ENCODE results near the gene LRP1. TPM values are rescaled to one million over a fixed set of nuclear protein-coding genes. Genes with fewer than 3 reads are reported as not detected.

LRP1 gene
- total and polyA plus RNA-seq, 2 experiments from 2014 or later, result 26.6 to 145 TPM

DNA sequence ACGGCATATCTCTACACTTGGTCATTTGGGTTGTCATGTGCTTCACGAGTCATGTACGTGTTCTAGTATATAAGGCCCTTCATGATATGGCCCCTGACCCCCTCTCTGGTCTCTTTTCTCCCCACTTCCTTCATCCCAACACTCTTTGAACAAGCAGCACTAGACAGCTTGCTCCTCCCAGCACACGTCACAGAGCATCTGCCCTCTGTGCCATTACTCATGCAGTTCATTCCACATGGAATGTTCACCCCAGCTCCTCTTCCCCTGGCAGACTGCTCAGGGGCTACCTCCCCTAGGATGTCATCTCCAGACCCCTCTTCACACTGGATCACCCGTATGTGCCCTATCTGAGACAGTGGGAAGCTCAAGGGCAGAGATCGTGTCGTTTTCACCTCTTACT, 33.2 kb downstream of the LRP1 start:
- Mint-ChIP-seq H3K27ac (no peak overlapping the region), H3K36me3 (ENCODE audit: low read depth) (peaks cover 93% of the 10 kb centered on the region), H3K9me3 (no peaks in the 10 kb centered on the region; the same call in 2 of the 3 replicates), H3K27me3 (ENCODE audit: insufficient read depth, low read depth, poor library complexity) (peaks cover 15% of the 10 kb centered on the region), H3K4me1 (no peaks in the 10 kb centered on the region), H3K4me3 (no peak overlapping the region)
- no peak for DNase-seq (ENCODE audit: low spot score)
- no peak overlapping the region for H3K4me2 ChIP-seq
- H3K27ac ChIP-seq (ENCODE audit: low read depth), result no peak overlapping the region
- H3K79me2 ChIP-seq (replicated peaks; ENCODE audit: insufficient read depth), result no peaks in the 10 kb centered on the region
- TF ChIP-seq ZNF114 (CRISPR knock-in tag; IDR thresholded peaks at IDR 0.05) (no peak), NANOG (IDR thresholded peaks at IDR 0.05; ENCODE audit: borderline replicate concordance) (no peak), EZH2phosphoT487 (IDR thresholded peaks at IDR 0.05; ENCODE audit: unreplicated experiment) (no peak), EZH2 (IDR thresholded peaks at IDR 0.05; ENCODE audit: low read depth, unreplicated experiment) (no peak), ETS1 (IDR thresholded peaks at IDR 0.05) (no peak), ZNF331 (CRISPR knock-in tag; IDR thresholded peaks at IDR 0.05; ENCODE audit: low read depth) (no peak), JUNB (IDR thresholded peaks at IDR 0.05; ENCODE audit: unreplicated experiment) (no peak), REST (IDR thresholded peaks at IDR 0.05; ENCODE audit: unreplicated experiment) (no peak), CREB1 (CRISPR knock-in tag; IDR thresholded peaks at IDR 0.05; ENCODE audit: low read depth) (no peak)
- TF ChIP-seq, protein P1, sequence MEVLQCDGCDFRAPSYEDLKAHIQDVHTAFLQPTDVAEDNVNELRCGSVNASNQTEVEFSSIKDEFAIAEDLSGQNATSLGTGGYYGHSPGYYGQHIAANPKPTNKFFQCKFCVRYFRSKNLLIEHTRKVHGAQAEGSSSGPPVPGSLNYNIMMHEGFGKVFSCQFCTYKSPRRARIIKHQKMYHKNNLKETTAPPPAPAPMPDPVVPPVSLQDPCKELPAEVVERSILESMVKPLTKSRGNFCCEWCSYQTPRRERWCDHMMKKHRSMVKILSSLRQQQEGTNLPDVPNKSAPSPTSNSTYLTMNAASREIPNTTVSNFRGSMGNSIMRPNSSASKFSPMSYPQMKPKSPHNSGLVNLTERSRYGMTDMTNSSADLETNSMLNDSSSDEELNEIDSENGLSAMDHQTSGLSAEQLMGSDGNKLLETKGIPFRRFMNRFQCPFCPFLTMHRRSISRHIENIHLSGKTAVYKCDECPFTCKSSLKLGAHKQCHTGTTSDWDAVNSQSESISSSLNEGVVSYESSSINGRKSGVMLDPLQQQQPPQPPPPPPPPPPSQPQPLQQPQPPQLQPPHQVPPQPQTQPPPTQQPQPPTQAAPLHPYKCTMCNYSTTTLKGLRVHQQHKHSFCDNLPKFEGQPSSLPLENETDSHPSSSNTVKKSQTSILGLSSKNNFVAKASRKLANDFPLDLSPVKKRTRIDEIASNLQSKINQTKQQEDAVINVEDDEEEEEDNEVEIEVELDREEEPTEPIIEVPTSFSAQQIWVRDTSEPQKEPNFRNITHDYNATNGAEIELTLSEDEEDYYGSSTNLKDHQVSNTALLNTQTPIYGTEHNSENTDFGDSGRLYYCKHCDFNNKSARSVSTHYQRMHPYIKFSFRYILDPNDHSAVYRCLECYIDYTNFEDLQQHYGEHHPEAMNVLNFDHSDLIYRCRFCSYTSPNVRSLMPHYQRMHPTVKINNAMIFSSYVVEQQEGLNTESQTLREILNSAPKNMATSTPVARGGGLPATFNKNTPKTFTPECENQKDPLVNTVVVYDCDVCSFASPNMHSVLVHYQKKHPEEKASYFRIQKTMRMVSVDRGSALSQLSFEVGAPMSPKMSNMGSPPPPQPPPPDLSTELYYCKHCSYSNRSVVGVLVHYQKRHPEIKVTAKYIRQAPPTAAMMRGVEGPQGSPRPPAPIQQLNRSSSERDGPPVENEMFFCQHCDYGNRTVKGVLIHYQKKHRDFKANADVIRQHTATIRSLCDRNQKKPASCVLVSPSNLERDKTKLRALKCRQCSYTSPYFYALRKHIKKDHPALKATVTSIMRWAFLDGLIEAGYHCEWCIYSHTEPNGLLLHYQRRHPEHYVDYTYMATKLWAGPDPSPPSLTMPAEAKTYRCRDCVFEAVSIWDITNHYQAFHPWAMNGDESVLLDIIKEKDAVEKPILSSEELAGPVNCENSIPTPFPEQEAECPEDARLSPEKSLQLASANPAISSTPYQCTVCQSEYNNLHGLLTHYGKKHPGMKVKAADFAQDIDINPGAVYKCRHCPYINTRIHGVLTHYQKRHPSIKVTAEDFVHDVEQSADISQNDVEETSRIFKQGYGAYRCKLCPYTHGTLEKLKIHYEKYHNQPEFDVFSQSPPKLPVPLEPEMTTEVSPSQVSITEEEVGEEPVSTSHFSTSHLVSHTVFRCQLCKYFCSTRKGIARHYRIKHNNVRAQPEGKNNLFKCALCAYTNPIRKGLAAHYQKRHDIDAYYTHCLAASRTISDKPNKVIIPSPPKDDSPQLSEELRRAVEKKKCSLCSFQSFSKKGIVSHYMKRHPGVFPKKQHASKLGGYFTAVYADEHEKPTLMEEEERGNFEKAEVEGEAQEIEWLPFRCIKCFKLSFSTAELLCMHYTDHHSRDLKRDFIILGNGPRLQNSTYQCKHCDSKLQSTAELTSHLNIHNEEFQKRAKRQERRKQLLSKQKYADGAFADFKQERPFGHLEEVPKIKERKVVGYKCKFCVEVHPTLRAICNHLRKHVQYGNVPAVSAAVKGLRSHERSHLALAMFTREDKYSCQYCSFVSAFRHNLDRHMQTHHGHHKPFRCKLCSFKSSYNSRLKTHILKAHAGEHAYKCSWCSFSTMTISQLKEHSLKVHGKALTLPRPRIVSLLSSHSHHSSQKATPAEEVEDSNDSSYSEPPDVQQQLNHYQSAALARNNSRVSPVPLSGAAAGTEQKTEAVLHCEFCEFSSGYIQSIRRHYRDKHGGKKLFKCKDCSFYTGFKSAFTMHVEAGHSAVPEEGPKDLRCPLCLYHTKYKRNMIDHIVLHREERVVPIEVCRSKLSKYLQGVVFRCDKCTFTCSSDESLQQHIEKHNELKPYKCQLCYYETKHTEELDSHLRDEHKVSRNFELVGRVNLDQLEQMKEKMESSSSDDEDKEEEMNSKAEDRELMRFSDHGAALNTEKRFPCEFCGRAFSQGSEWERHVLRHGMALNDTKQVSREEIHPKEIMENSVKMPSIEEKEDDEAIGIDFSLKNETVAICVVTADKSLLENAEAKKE (CRISPR knock-in tag; IDR thresholded peaks at IDR 0.05), result no peak
- TF ChIP-seq, protein P2, sequence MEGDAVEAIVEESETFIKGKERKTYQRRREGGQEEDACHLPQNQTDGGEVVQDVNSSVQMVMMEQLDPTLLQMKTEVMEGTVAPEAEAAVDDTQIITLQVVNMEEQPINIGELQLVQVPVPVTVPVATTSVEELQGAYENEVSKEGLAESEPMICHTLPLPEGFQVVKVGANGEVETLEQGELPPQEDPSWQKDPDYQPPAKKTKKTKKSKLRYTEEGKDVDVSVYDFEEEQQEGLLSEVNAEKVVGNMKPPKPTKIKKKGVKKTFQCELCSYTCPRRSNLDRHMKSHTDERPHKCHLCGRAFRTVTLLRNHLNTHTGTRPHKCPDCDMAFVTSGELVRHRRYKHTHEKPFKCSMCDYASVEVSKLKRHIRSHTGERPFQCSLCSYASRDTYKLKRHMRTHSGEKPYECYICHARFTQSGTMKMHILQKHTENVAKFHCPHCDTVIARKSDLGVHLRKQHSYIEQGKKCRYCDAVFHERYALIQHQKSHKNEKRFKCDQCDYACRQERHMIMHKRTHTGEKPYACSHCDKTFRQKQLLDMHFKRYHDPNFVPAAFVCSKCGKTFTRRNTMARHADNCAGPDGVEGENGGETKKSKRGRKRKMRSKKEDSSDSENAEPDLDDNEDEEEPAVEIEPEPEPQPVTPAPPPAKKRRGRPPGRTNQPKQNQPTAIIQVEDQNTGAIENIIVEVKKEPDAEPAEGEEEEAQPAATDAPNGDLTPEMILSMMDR (conservative IDR thresholded peaks at IDR 0.05; ENCODE audit: low read depth in 2 of 2), result no peak
- no peak overlapping the region for H2AFZ ChIP-seq
- H3K9me2 ChIP-seq (ENCODE audit: insufficient read depth), result no peaks in the 10 kb centered on the region
- ATAC-seq, result no peak
- H3K36me3 ChIP-seq (ENCODE audit: insufficient read depth), result peaks cover 35% of the 10 kb centered on the region
- no peak overlapping the region for H3K4me3 ChIP-seq
- peaks cover 14% of the 10 kb centered on the region; the same call in 1 of the 2 replicates for H4K20me1 ChIP-seq (replicated peaks; ENCODE audit: insufficient read depth)
- peaks cover 9% of the 10 kb centered on the region; the same call in 1 of the 2 replicates for H3F3A ChIP-seq (replicated peaks; ENCODE audit: low read depth)
- no peaks in the 10 kb centered on the region for H3K4me1 ChIP-seq (ENCODE audit: insufficient read depth)
- no peaks in the 10 kb centered on the region for H3K27me3 ChIP-seq (ENCODE audit: insufficient read depth)
